Fibroblast of lung (primary cell): ENCODE measurements around the gene YIPF3. TPM values are rescaled to one million over a fixed set of nuclear protein-coding genes. Genes with fewer than 3 reads are reported as not detected.

Source experiments
- DNase-seq, 2 donors: peaks; one replicate each; pipeline versions ENCODE4 v3.0.0 to v3.0.0-alpha.2; 2010; ENCODE audit warnings: low read depth in 2 of 2
- H2AFZ ChIP-seq: 2 replicates; pipeline ENCODE4 v1.5.1; 2012; ENCODE audit warnings: low read length, control low read depth, inconsistent platforms
- H3K27ac ChIP-seq: 2 replicates; pipeline ENCODE4 v1.5.1; 2011; ENCODE audit warnings: low read length, control low read depth; ENCODE audit not compliant: insufficient read depth
- H3K27me3 ChIP-seq: 2 replicates; pipeline ENCODE4 v1.5.1; 2011; ENCODE audit warnings: mild to moderate bottlenecking, low read length; ENCODE audit not compliant: control insufficient read depth, insufficient read depth
- H3K36me3 ChIP-seq: 2 replicates; pipeline ENCODE4 v1.5.1; 2011; ENCODE audit warnings: low read length; ENCODE audit not compliant: control insufficient read depth, insufficient read depth
- H3K4me1 ChIP-seq: 2 replicates; pipeline ENCODE4 v1.5.1; 2011; ENCODE audit warnings: low read length; ENCODE audit not compliant: control insufficient read depth, insufficient read depth; ENCODE audit errors: extremely low read depth
- H3K4me2 ChIP-seq: 2 replicates; pipeline ENCODE4 v1.5.1; 2011; ENCODE audit warnings: low read length, control low read depth; ENCODE audit not compliant: insufficient read depth; ENCODE audit errors: extremely low read depth
- H3K4me3 ChIP-seq, 4 experiments: fragments of 200-600 bp in 1 of 4; sonication (generic) in 1 of 4; replicated peaks in 1 of 4; 2 replicates each; pipeline ENCODE4 v1.5.1; 2011 to 2016; ENCODE audit warnings: low read length in 4 of 4, low read depth in 3 of 4, mild to moderate bottlenecking in 3 of 4, control low read depth in 2 of 4, inconsistent platforms in 1 of 4, mixed read lengths in 1 of 4; ENCODE audit not compliant: insufficient read depth in 1 of 4; ENCODE audit errors: control extremely low read depth in 1 of 4
- H3K79me2 ChIP-seq: 2 replicates; pipeline ENCODE4 v1.5.1; 2012; ENCODE audit warnings: mild to moderate bottlenecking, low read length, inconsistent platforms; ENCODE audit not compliant: control insufficient read depth, insufficient read depth
- H3K9ac ChIP-seq: 2 replicates; pipeline ENCODE4 v1.5.1; 2011; ENCODE audit warnings: mild to moderate bottlenecking, low read length, control low read depth; ENCODE audit not compliant: insufficient read depth
- H3K9me3 ChIP-seq: 2 replicates; pipeline ENCODE4 v1.5.1; 2012; ENCODE audit warnings: low read depth, low read length; ENCODE audit not compliant: control insufficient read depth, insufficient read depth
- H4K20me1 ChIP-seq: 2 replicates; pipeline ENCODE4 v1.5.1; 2011; ENCODE audit warnings: low read length; ENCODE audit not compliant: control insufficient read depth, insufficient read depth; ENCODE audit errors: extremely low read depth
- EZH2 ChIP-seq: IDR thresholded peaks from 2 replicates; pipeline ENCODE4 v1.5.1; 2012; ENCODE audit warnings: low read length, control low read depth, mild to moderate bottlenecking; ENCODE audit errors: missing control alignments
- polyA plus RNA-seq, 2 donors: library from polyadenylated mRNA; depleted of rRNA in 1 of 2; stranded (reverse) in 1 of 2; unstranded in 1 of 2; fragments of >200 nt; gene quantifications; 2 replicates each; pipeline ENCODE4 v1.2.1, GENCODE V29; 2011 to 2012; ENCODE audit warnings: missing spikeins in 1 of 2
- total RNA-seq: library from RNA; depleted of rRNA; stranded (reverse); fragments of >200 nt; gene quantifications from 2 replicates; pipeline ENCODE4 v1.2.1, GENCODE V29; 2014
- TF ChIP-seq, protein P1 (sequence below), 2 donors: IDR thresholded peaks in 1 of 2; conservative IDR thresholded peaks in 1 of 2; 1 replicate in 1 of 2; 2 replicates in 1 of 2; pipeline ENCODE4 v1.5.1; 2011 to 2012; ENCODE audit warnings: low read length in 2 of 2, control low read depth in 1 of 2, inconsistent platforms in 1 of 2, low read depth in 1 of 2, mild to moderate bottlenecking in 1 of 2

The YIPF3 gene
- total and polyA plus RNA-seq, 2 donors (not counting 1 experiment from before 2014, with no cell fraction given), result 106 to 173 TPM

DNA sequence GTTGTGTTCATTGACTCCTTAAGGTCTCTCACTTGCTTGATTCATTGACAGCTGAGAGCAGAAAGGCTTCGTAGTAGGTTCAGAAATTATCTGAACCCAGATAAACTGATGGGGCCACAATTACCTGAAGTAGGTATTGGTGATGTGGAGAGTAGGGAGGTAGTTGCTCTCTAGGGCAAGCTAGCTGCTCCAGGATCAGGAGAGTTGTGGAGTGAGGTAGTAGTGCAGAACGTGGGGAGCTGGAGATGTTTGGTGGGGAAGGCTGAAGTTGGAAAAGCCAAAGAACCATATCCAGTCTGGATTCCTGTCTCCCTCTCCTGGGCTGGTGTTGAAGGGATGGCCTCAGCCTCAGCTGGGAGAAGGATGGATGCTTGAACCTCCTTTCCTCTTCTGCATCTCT lies 23.5 kb downstream of the YIPF3 start:
- TF ChIP-seq, protein P1, sequence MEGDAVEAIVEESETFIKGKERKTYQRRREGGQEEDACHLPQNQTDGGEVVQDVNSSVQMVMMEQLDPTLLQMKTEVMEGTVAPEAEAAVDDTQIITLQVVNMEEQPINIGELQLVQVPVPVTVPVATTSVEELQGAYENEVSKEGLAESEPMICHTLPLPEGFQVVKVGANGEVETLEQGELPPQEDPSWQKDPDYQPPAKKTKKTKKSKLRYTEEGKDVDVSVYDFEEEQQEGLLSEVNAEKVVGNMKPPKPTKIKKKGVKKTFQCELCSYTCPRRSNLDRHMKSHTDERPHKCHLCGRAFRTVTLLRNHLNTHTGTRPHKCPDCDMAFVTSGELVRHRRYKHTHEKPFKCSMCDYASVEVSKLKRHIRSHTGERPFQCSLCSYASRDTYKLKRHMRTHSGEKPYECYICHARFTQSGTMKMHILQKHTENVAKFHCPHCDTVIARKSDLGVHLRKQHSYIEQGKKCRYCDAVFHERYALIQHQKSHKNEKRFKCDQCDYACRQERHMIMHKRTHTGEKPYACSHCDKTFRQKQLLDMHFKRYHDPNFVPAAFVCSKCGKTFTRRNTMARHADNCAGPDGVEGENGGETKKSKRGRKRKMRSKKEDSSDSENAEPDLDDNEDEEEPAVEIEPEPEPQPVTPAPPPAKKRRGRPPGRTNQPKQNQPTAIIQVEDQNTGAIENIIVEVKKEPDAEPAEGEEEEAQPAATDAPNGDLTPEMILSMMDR (conservative IDR thresholded peaks at IDR 0.05 in 1 of 2, IDR thresholded peaks at IDR 0.05 in 1 of 2; ENCODE audit: low read depth in 1 of 2, low read length in 2 of 2), result no peak
- TF ChIP-seq EZH2, result no peak
- Histone ChIP-seq H4K20me1 (no peaks in the 10 kb centered on the region), H3K36me3 (no peaks in the 10 kb centered on the region), H3K27me3 (no peaks in the 10 kb centered on the region), H3K9ac (no peak overlapping the region), H3K4me2 (no peak overlapping the region), H3K27ac (no peak overlapping the region), H3K9me3 (no peaks in the 10 kb centered on the region), H3K79me2 (peaks cover 12% of the 10 kb centered on the region), H3K4me3 (no peak overlapping the region), H3K4me1 (peaks cover 29% of the 10 kb centered on the region), H2AFZ (no peak overlapping the region)
- DNase-seq, result no peak

DNA sequence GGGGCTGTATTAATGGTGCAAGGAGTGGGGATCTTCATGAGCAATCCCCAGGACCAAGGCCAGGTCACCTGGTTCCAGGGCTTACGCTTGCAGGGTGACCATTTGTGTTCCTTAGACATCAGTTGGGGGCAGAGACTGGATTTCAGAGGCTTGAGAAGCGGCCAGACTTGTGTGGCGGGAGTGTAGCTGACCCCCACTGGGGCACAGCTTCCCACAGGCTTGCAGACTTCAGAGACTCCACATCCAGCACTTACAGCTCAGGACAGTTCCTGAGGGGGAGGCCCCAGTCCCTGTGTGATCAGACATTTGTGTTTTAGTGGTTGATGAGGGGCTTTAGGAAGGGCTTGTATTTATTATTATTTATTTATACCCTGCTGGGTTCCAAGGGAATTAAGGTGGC lies 24.1 kb downstream of the YIPF3 start:
- no peak overlapping the region for H2AFZ ChIP-seq
- H3K4me1 ChIP-seq, result peaks cover 29% of the 10 kb centered on the region
- H3K27ac ChIP-seq, result peak overlapping the region; percentile 43
- H3K36me3 ChIP-seq, result no peaks in the 10 kb centered on the region
- TF ChIP-seq, protein P1 (conservative IDR thresholded peaks at IDR 0.05 in 1 of 2, IDR thresholded peaks at IDR 0.05 in 1 of 2; ENCODE audit: low read depth in 1 of 2, low read length in 2 of 2), result no peak
- no peak for TF ChIP-seq EZH2
- H3K4me3 ChIP-seq, result peak overlapping the region in 1 of 4 experiments; percentile 27
- H3K9ac ChIP-seq, result no peak overlapping the region
- no peaks in the 10 kb centered on the region for H3K9me3 ChIP-seq
- H3K27me3 ChIP-seq, result no peaks in the 10 kb centered on the region
- no peaks in the 10 kb centered on the region for H4K20me1 ChIP-seq
- peak overlapping the region; percentile 84 for H3K4me2 ChIP-seq
- peaks cover 12% of the 10 kb centered on the region for H3K79me2 ChIP-seq
- DNase-seq, result peak in 1 of 2 donors; percentile 62

DNA sequence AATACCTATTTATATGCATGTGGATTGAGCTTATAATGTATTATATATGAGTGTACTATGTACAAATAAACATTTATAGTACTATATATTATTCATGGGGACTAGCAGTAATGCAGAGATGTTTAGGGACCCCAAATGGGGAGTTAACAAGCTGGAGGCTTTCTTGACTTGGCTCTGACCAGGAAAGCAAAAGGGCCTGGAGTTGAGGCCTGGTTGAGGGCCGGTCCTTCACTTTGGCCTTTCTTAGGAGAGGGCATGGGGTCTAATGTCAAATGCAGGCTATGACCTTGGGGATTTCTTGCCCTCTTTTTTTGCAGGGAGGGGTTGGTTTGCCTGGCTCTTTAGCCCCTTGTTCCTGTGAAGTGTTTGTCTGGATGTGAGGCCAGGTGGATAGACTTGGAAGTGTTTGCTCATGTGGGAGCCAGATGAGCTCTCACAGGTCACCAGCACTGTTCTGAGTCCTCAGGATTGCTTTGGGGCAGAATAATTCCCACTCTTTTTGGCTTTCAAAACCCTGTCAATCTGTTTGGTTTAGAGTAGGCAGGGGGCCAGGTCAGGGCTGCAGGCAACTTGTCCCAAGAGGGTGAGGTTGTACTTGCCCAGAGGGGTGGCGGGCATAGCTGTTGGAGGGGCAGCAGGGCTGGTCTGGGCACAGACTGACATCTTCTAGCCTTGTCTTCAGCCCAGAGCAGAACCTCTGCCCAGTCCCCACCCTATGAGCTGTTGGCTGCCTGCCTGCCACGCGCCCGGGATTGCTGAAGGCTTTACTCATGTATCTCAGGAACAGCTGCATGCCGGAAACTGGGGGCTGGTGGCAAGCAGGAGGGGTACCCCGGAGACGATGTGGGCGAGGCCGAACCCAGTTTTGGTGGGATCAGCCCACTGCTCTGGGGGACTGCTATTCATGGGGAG lies 24.7 kb downstream of the YIPF3 start:
- Histone ChIP-seq H3K79me2 (peaks cover 15% of the 10 kb centered on the region), H3K4me1 (peaks cover 28% of the 10 kb centered on the region), H3K4me2 (peak overlapping the region; percentile 84), H3K9ac (no peak overlapping the region), H3K4me3 (peak overlapping the region in 1 of 4 experiments; percentile 27), H4K20me1 (no peaks in the 10 kb centered on the region), H3K27me3 (no peaks in the 10 kb centered on the region), H2AFZ (no peak overlapping the region), H3K27ac (peak overlapping the region; percentile 43), H3K36me3 (no peaks in the 10 kb centered on the region), H3K9me3 (no peaks in the 10 kb centered on the region)
- TF ChIP-seq, protein P1 (conservative IDR thresholded peaks at IDR 0.05 in 1 of 2, IDR thresholded peaks at IDR 0.05 in 1 of 2; ENCODE audit: low read depth in 1 of 2, low read length in 2 of 2), result no peak
- no peak for TF ChIP-seq EZH2
- DNase-seq, result peak; percentile 74 to 80
